Measurements from ENCODE around the gene HAUS3.
"Not testable (repeated sequence)": the region's sequence is repeated elsewhere in the genome, so short reads cannot be mapped to it uniquely, and the experiment has no call there.

HAUS3 gene

DNA sequence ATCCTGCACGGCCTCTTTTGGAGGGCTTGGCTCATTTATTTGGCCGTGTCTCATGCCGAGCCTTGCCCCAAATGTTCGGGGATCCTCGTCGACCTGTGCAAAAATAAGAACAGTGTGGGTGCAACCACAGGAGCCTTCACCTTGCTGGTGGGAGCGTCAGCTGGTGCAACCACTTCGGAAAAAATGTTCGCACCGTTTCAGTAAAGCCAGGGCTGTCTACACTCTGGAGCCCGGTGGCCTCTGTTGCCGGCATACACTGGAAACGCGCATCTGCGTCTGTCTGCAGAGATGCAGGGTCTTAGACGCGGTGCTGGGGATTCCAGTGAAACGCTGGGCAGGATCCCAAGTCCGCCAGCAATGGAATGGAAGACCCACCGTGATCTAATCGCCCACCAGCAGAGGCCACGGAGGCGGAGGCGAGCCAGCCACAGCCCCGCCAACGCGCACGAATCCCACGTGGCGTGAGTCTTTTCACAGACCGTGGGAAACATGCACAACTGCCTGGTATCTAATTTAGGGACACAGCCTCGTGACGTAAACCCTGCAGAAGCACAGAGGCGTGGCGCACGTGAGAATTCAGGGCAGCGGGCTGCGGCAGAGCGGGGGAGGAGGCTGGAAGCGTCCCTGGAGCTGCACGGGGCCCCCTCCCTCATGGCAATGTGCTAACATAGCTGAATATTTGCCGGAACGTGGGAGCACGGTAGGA, 33.8 kb upstream of the HAUS3 start:
- Histone ChIP-seq H3K4me2 (peak overlapping the region; percentile 24; the same call in 1 of the 2 replicates), H4K20me1 (no peaks in the 10 kb centered on the region), H3K36me3 (no peaks in the 10 kb centered on the region), H3K27me3 (no peaks in the 10 kb centered on the region), H3K27ac (no peak overlapping the region), H3K9ac (no peak overlapping the region), H3K4me3 (no peak overlapping the region), H3K9me3 (no peaks in the 10 kb centered on the region), H3K4me1 (peaks cover 38% of the 10 kb centered on the region)
- no peak for TF ChIP-seq Cebpa-rat (IDR thresholded peaks at IDR 0.05)

DNA sequence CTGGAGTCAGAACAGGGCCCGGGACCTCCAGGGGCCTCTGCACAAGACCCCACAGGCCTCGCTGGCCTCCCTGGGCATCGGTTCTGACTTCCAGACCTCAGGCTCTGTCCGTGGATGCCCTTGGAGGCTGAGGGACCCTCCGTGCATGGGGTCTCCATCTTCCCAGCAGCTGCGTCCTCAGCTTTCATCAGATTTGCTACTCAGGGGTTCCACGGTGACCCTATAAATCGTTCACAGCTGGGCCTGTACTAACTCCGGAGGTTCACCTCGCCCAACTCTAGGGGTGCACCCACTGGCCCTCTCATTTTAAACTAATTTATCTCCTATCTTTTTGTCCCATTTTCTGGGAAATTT, 33.1 kb upstream of the HAUS3 start:
- not testable (repeated sequence) for H3K4me3 ChIP-seq, H3K4me2 ChIP-seq, H3K27ac ChIP-seq, H3K36me3 ChIP-seq, H4K20me1 ChIP-seq, H3K27me3 ChIP-seq, H3K9me3 ChIP-seq, H3K9ac ChIP-seq
- peaks cover 31% of the 10 kb centered on the region for H3K4me1 ChIP-seq

DNA sequence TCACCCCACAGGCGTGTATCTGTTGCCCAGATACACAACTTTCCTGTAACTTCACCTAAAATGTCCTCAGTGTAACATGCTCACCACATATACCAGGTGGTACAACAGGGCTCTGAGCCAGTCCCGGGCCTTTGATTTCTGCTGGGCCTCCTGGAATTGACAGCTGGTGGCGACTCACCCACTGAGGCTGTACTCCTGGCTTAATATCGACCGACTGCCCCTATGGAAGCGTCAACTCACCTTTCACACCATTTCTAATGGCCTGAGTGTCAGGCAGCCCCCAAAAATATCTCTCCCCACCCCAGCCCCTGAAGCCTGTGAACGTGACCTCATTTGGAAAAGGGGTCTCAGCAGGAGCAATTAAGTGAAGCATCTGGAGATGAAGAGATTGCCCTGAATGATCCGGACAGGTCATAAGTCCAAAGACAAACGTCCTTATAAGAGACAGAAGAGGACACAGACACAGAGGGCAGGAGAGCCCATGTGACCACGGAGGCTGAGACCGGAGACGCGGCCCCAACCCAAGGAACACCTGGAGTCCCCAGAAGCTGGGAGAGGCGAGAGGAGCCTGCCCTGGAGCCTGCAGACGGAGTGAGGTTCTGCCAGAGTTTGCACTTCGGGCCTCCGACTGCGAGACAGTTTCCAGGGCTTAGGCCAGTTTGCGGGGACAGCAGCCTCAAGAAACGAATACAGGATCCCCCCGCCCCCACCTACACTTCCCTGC, 32.6 kb upstream of the HAUS3 start:
- Histone ChIP-seq H4K20me1 (no peaks in the 10 kb centered on the region), H3K9ac (no peak overlapping the region), H3K4me2 (no peak overlapping the region), H3K9me3 (no peaks in the 10 kb centered on the region), H3K27me3 (no peaks in the 10 kb centered on the region), H3K27ac (no peak overlapping the region), H3K4me3 (no peak overlapping the region), H3K36me3 (no peaks in the 10 kb centered on the region), H3K4me1 (peaks cover 27% of the 10 kb centered on the region)
- TF ChIP-seq Cebpa-rat (IDR thresholded peaks at IDR 0.05): no peak

DNA sequence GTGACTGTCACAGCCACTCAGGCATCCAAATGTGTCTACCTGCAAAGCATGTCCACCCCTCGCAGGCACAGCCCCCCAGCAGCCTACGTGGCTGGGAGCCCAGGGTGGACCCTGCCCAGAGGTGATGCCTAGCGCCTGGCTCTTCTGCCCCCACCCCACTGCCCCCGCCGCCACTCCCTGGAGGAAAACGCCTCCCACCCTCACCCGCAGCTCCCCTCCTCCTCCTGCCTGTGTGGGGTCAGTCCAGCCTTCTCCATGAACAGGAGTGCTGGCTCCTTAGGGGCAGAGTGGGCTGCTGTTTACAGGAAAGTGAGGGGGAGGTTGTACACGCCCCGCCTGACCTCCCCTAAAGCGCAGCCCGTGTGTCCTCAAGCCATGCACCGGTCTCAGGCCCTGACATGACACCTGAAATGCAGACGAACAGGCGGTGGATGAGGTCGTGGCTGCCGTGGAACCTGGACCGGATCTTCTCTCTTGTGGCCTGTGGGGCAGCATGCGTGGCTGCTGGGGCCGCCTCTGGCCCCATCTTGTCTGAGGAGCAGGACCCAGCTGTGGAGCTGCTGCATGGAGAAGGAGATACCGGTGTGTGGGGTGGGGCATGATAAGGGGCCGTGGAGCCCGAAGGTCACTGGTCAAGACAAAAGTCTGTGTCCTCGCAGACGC, 31.9 kb upstream of the HAUS3 start:
- no peaks in the 10 kb centered on the region for H3K27me3 ChIP-seq

DNA sequence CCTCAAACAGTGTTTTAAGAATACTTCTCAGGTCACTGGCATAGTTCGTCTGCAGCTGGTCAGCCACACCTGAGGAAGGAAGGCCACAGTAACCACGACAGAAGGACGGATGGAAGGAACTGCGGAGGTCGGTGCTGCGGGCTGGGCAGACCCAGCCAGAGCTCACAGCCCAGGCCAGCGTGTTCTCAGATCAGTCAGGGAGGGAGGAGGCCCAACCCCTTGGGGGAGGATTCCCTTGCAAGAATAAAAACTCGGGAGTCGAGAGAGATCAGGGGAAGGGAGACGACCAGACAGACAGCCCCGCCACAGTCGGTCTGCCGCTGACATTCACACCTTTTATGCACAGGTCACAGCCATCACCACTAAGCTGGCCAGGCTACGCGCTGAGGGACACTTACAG, 31.3 kb upstream of the HAUS3 start:
- no peaks in the 10 kb centered on the region for H3K9me3 ChIP-seq
- H3K27ac ChIP-seq: no peak overlapping the region
- H3K4me1 ChIP-seq: peaks cover 28% of the 10 kb centered on the region
- no peak overlapping the region for H3K4me3 ChIP-seq
- H3K36me3 ChIP-seq: no peaks in the 10 kb centered on the region
- H4K20me1 ChIP-seq: no peaks in the 10 kb centered on the region
- no peak overlapping the region for H3K9ac ChIP-seq
- no peak for TF ChIP-seq Cebpa-rat (IDR thresholded peaks at IDR 0.05)
- H3K27me3 ChIP-seq: no peaks in the 10 kb centered on the region
- peak overlapping the region; percentile 17; the same call in 1 of the 2 replicates for H3K4me2 ChIP-seq

More for the DNA sequence above, 31.9 kb upstream of the HAUS3 start:
- Histone ChIP-seq H3K4me3 (no peak overlapping the region), H3K9me3 (no peaks in the 10 kb centered on the region), H3K9ac (no peak overlapping the region), H3K4me1 (peaks cover 28% of the 10 kb centered on the region), H3K36me3 (no peaks in the 10 kb centered on the region), H3K27ac (no peak overlapping the region), H4K20me1 (no peaks in the 10 kb centered on the region), H3K4me2 (peak overlapping the region; percentile 17; the same call in 1 of the 2 replicates)
- no peak for TF ChIP-seq Cebpa-rat (IDR thresholded peaks at IDR 0.05)

DNA sequence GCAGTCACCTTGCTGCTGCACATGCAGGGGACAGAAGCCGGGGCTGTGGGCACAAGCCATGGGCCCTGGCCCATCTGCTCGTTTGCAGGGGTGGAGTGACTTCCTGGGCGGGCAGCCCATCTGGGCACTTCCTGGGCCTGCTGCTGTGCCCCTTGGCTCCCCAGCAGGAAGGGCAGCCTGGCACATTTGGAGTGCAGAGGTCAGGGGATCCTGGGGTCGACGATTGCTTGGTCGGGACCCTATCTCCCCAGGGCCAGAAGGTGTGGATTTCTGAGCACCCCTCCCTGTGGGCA, 30.9 kb upstream of the HAUS3 start:
- Histone ChIP-seq H3K4me3 (no peak overlapping the region), H3K4me1 (peaks cover 28% of the 10 kb centered on the region), H3K27ac (no peak overlapping the region), H4K20me1 (no peaks in the 10 kb centered on the region), H3K9ac (no peak overlapping the region), H3K4me2 (0 out of 2 replicates have a peak overlapping the region, but pooled peaks have one; percentile 17), H3K9me3 (no peaks in the 10 kb centered on the region), H3K27me3 (no peaks in the 10 kb centered on the region), H3K36me3 (no peaks in the 10 kb centered on the region)
- TF ChIP-seq Cebpa-rat (IDR thresholded peaks at IDR 0.05): no peak

DNA sequence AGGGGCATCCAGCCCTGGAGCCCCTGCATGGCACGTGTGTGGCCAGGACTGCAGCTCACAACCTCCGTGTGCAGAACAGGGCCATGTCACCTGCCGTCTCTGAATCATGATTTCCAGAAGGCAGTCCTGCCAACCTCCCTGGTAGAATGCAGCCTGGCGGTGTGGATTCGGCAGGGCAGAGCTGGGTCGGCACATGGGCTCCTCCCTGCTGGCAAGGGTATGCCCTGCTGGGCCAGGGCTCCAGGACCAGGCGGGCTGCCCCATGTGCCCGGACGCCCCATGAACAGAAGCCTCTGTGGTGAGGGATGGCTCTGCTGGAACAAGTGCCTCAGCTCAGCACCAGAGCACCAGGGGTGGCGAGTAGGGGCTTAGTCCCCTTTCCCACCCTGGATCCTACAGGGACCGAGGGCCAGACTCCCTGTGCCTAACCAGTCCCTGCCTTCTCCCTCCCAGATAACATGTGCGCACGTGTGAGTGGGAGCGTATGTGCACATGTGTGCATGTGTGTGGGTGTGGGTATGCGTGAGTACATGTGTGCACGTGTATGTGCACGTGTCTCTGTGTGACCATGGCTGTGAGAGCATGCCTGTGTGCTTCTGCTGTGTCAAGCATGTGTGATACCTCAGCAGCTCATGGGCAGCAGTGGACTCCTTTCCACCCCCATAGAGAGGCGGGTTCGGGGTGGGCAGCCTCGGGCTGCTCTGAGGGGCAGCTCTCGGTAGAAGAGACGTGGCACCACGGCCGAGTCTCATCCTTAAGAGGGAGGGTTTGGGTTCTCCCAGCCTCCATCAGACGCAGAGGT, 30.3 kb upstream of the HAUS3 start:
- TF ChIP-seq Cebpa-rat (IDR thresholded peaks at IDR 0.05): no peak
- Histone ChIP-seq H3K4me2 (0 out of 2 replicates have a peak overlapping the region, but pooled peaks have one; percentile 17), H3K9ac (no peak overlapping the region)

DNA sequence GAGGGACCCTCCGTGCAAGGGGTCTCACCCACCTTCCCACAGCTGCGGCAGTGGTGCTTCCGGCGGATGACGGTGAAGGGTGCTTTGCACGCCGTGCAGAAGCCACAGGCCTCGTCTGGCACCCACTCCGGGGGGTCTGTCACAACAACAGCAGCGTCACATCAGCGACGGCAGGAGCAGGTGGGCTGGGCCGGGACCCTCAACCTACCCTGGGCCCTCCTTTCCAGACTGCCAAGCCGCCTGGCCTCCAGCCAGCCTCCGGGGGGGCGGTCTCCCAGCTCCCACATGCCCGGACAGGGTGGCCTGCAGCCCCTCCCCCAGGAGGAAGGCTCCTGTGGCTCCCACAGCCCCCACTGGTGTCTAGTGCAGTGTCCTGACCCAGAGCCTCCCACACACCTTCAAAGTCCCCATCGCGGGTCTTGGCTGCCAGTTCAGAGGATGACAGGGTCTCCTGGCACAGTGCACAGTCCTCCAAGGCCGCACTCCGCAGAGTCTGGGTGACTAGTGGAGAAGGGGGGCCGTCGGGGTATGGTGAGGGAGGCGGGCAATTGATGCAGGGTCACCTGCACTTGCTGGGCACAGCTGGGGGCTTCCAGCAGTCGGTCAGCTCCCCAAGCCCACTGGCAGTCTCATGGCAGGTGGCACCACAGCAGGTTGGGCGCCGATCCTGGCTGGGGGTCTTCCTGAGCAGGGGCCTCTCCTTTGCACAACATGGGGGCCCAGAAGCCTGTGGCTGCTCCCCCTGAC, 29.5 kb upstream of the HAUS3 start:
- H3K9me3 ChIP-seq: no peaks in the 10 kb centered on the region
- H4K20me1 ChIP-seq: no peaks in the 10 kb centered on the region
- H3K4me2 ChIP-seq: no peak overlapping the region
- no peaks in the 10 kb centered on the region for H3K27me3 ChIP-seq
- H3K27ac ChIP-seq: no peak overlapping the region
- TF ChIP-seq Cebpa-rat (IDR thresholded peaks at IDR 0.05): no peak
- H3K4me1 ChIP-seq: peaks cover 28% of the 10 kb centered on the region
- H3K4me3 ChIP-seq: no peak overlapping the region
- no peak overlapping the region for H3K9ac ChIP-seq
- H3K36me3 ChIP-seq: no peaks in the 10 kb centered on the region

More for the DNA sequence above, 30.3 kb upstream of the HAUS3 start:
- H3K9me3 ChIP-seq: no peaks in the 10 kb centered on the region
- H3K27ac ChIP-seq: no peak overlapping the region
- H3K36me3 ChIP-seq: no peaks in the 10 kb centered on the region
- H3K4me1 ChIP-seq: peaks cover 28% of the 10 kb centered on the region
- no peaks in the 10 kb centered on the region for H4K20me1 ChIP-seq
- no peaks in the 10 kb centered on the region for H3K27me3 ChIP-seq
- no peak overlapping the region for H3K4me3 ChIP-seq
